SK-N-SH (cell line): ENCODE data around the gene ADH7.
"Not testable (repeated sequence)": the region's sequence is repeated elsewhere in the genome, so short reads cannot be mapped to it uniquely, and the experiment has no call there.

Experiments
- CHD2 ChIP-seq: fragments of 150-350 bp; IDR thresholded peaks from 2 replicates; pipeline ENCODE4 v1.6.1; 2018; ENCODE audit warnings: low read length; ENCODE audit not compliant: partially characterized antibody
- CTCF ChIP-seq: fragments of 200-600 bp; sonication (generic); IDR thresholded peaks from 2 replicates; pipeline ENCODE4 v1.6.1; 2017; ENCODE audit warnings: antibody characterized with exemption, mild to moderate bottlenecking, moderate library complexity
- ELF1 ChIP-seq: IDR thresholded peaks from 2 replicates; pipeline ENCODE4 v1.4.0; 2012
- EP300 ChIP-seq, 2 experiments: IDR thresholded peaks; 2 replicates each; pipeline versions ENCODE4 v1.4.0 to v1.6.1; 2012; ENCODE audit warnings: borderline replicate concordance in 1 of 2, low read depth in 1 of 2, low read length in 1 of 2
- EZH2phosphoT487 ChIP-seq: fragments of 200-600 bp; sonication (generic); IDR thresholded peaks from 2 replicates; pipeline ENCODE4 v1.6.1; 2017; ENCODE audit warnings: low read depth, mixed run types, mild to moderate bottlenecking, antibody characterized with exemption, moderate library complexity, borderline replicate concordance
- FOSL2 ChIP-seq: IDR thresholded peaks from 2 replicates; pipeline ENCODE4 v1.4.0; 2012; ENCODE audit warnings: low read depth, mild to moderate bottlenecking, moderate library complexity, borderline replicate concordance
- FOXJ3 ChIP-seq: sonication (generic); formaldehyde crosslinking; IDR thresholded peaks from 2 replicates; pipeline ENCODE4 v1.5.1; 2020; ENCODE audit warnings: mild to moderate bottlenecking, missing genetic modification reagents
- JUND ChIP-seq: IDR thresholded peaks from 2 replicates; pipeline ENCODE4 v1.4.0; 2012
- RAD21 ChIP-seq: IDR thresholded peaks from 2 replicates; pipeline ENCODE4 v1.6.1; 2012; ENCODE audit warnings: mild to moderate bottlenecking, low read length
- SIN3A ChIP-seq: IDR thresholded peaks from 2 replicates; pipeline ENCODE4 v1.6.1; 2012; ENCODE audit warnings: low read depth, mild to moderate bottlenecking, low read length, moderate library complexity, borderline replicate concordance
- SMC3 ChIP-seq: IDR thresholded peaks from 2 replicates; pipeline ENCODE4 v1.6.1; 2012; ENCODE audit warnings: low read depth, low read length, improper control_type of control experiment
- TCF12 ChIP-seq: IDR thresholded peaks from 2 replicates; pipeline ENCODE4 v1.4.0; 2012
- YY1 ChIP-seq: IDR thresholded peaks from 2 replicates; pipeline ENCODE4 v1.4.0; 2012; ENCODE audit warnings: low read depth, mild to moderate bottlenecking
- ZBTB33 ChIP-seq: IDR thresholded peaks from 2 replicates; pipeline ENCODE4 v1.4.0; 2012; ENCODE audit warnings: low read depth, borderline replicate concordance

GRCh38 chr4:99415762-99416161 is 19.4 kb downstream of the ADH7 start:
- TF ChIP-seq CTCF; RAD21; EP300 (IDR thresholded peaks at IDR 0.05; ENCODE audit: borderline replicate concordance in 1 of 2, low read depth in 1 of 2, low read length in 1 of 2); FOSL2; SIN3A; FOXJ3 (CRISPR knock-in tag); CHD2; ELF1; SMC3; ZBTB33; TCF12; JUND; EZH2phosphoT487; YY1: not testable (repeated sequence)
